Heart right ventricle (tissue), 16 donors: ENCODE results near the gene ADD2. TPM values are rescaled to one million over a fixed set of nuclear protein-coding genes. Genes with fewer than 3 reads are reported as not detected.

ENCODE experiments used
- ATAC-seq, 8 donors: fragments of 200-7000 bp; cut with Tn5 transposase; one replicate each; pipeline ENCODE4 v1.9.1; 2020; ENCODE audit warnings: mild to moderate bottlenecking in 8 of 8, moderate library complexity in 8 of 8, moderate number of reproducible peaks in 1 of 8
- DNase-seq, 2 donors: peaks; one replicate each; pipeline ENCODE4 v3.0.0-alpha.2; 2020
- H3K27ac ChIP-seq, 10 donors: fragments of 200-600 bp; sonication (generic) in 2 of 10; one replicate each; pipeline versions ENCODE4 v1.5.0 to v1.8.0; 2020 to 2022; ENCODE audit warnings: mild to moderate bottlenecking in 3 of 10
- H3K27me3 ChIP-seq, 7 donors: fragments of 200-600 bp; one replicate each; pipeline ENCODE4 v1.8.0; 2021 to 2022; ENCODE audit warnings: mild to moderate bottlenecking in 2 of 7
- H3K36me3 ChIP-seq, 9 donors: fragments of 200-600 bp; sonication (generic) in 1 of 9; one replicate each; pipeline versions ENCODE4 v1.5.0 to v1.8.0; 2020 to 2022; ENCODE audit warnings: mild to moderate bottlenecking in 2 of 9
- H3K4me1 ChIP-seq, 9 donors: fragments of 200-600 bp; sonication (generic) in 1 of 9; one replicate each; pipeline versions ENCODE4 v1.5.0 to v1.8.0; 2020 to 2022; ENCODE audit warnings: mild to moderate bottlenecking in 4 of 9
- H3K4me3 ChIP-seq, 10 donors: fragments of 200-600 bp; sonication (generic) in 2 of 10; one replicate each; pipeline versions ENCODE4 v1.5.0 to v1.8.0; 2020 to 2022; ENCODE audit warnings: mild to moderate bottlenecking in 7 of 10, moderate library complexity in 2 of 10
- H3K9me3 ChIP-seq, 11 donors: fragments of 200-600 bp in 10 of 11; sonication (generic) in 2 of 11; one replicate each; pipeline versions ENCODE4 v1.5.0 to v1.8.0; 2013 to 2022; ENCODE audit warnings: mild to moderate bottlenecking in 2 of 11, control low read depth in 1 of 11, moderate library complexity in 1 of 11
- CTCF ChIP-seq, 9 donors: fragments of 200-600 bp; sonication (generic) in 2 of 9; IDR thresholded peaks; one replicate each; pipeline versions ENCODE4 v1.5.0 to v1.8.0; 2021 to 2022; ENCODE audit warnings: antibody characterized with exemption in 9 of 9, mild to moderate bottlenecking in 5 of 9, moderate library complexity in 1 of 9
- WGBS, 2 donors: extraction: QIAGEN DNeasy Blood & Tissue Kit; methylation state at CpG; one replicate each; pipeline ENCODE4 v1.1.7; 2013; ENCODE audit warnings: inconsistent platforms in 1 of 2; 5-methylcytosine and 5-hydroxymethylcytosine counted together
- intact Hi-C, 10 donors: fragments of 100-400 bp; cut with DNase I; formaldehyde crosslinking; loops; one replicate each; pipeline versions ENCODE4 v1.11.1 to v1.14.2; 2022
- polyA plus RNA-seq, 2 donors: library from polyadenylated mRNA; stranded (reverse); fragments of 200-250 nt; gene quantifications; one replicate each; pipeline ENCODE4 v1.2.3, GENCODE V29; 2013
- total RNA-seq, 10 donors: library from RNA; stranded (reverse); fragmentation: NEBNext Ultra II Directional in 3 of 10; extraction: Animal tissue kit (Norgen Biotek cat#: 25700) in 3 of 10; gene quantifications; one replicate each; pipeline versions ENCODE4 v1.2.1 to v1.2.4, GENCODE V29; 2021 to 2023
- donor health status: Arrhythmogenic right ventricular cardiomyopathy.
- donor health status: ischemic (EF 13 %, LVEDD 7.1; RV severe dilation, severe dysfunction).
- donor health status: healthy with polysubstance abuse.
- donor health status: DM: no; HTN: yes; CAD: no.
- donor health status: DM: no; HTN: no; CAD: no.
- donor health status: ischemic (EF 25% LVEDD 6.9; RV normal size, moderate dysfunction).
- donor health status: ischemic (EF 25% LVEDD 5.7; RV mildly dilated, moderate dysfunction).
- donor health status: healthy.
- donor health status: DM: yes; HTN: yes; CAD: no.
- donor health status: Ischemic cardiomyopathy.
- donor health status: ischemic (EF 35%, LVEDD 5.7; RV mildly dilated, moderate dysfunction).
- donor health status: nonischemic (EF 11% LVEDD 7.7; RV severe dilation, severe dysfunction).
- donor health status: DM: yes; HTN: yes; CAD: no.
- donor health status: PGD.
- donor health status: ischemic (EF 29% LVEDD 5.4; RV normal size, mild dysfunction).
- donor health status: nonischemic (EF 23%, LVEDD 6.1; RV moderate dilation, normal function).

Gene ADD2
- total and polyA plus RNA-seq, 12 donors: 0.16 to 5.7 (median 2.2) TPM

- peaks cover 0 to 24% (median 15%) of the 10 kb centered on the region in 7 donors for H3K27me3 ChIP-seq
- TF ChIP-seq CTCF (IDR thresholded peaks at IDR 0.05): no peak
- no peak overlapping the region for H3K27ac ChIP-seq
- no peaks in the 10 kb centered on the region for H3K9me3 ChIP-seq
- no peaks in the 10 kb centered on the region for H3K36me3 ChIP-seq
- H3K4me1 ChIP-seq: no peaks in the 10 kb centered on the region
- ATAC-seq (no peak), DNase-seq (no peak)
- H3K4me3 ChIP-seq: no peak overlapping the region
- intact Hi-C loops: no loop called here
- 84 to 92% methylated on average over 3 of the region's 3 CpGs for WGBS, 2 donors
Observed at GRCh38 chr2:70756128-70756527, 11.9 kb downstream of the ADD2 start.

- intact Hi-C loops: no loop called here
- Histone ChIP-seq H3K4me3 (no peak overlapping the region), H3K27ac (no peak overlapping the region), H3K4me1 (no peaks in the 10 kb centered on the region), H3K36me3 (no peaks in the 10 kb centered on the region), H3K9me3 (no peaks in the 10 kb centered on the region), H3K27me3 (peaks cover 0 to 24% (median 12%) of the 10 kb centered on the region in 7 donors)
- whole genome bisulfite sequencing, 2 donors: 88 to 91% methylated on average over 4 of the region's 4 CpGs
- TF ChIP-seq CTCF (IDR thresholded peaks at IDR 0.05): no peak
- ATAC-seq (no peak), DNase-seq (no peak)
Observed at GRCh38 chr2:70753902-70754301, 14.1 kb downstream of the ADD2 start.

- intact Hi-C loops: no loop called here
Observed at GRCh38 chr2:70753031-70753430, 15.0 kb downstream of the ADD2 start.

GRCh38 chr2:70752396-70752795 lies 15.6 kb downstream of the ADD2 start:
- ATAC-seq (no peak), DNase-seq (no peak)
- intact Hi-C loops: no loop called here
- Histone ChIP-seq H3K9me3 (no peaks in the 10 kb centered on the region), H3K4me3 (no peak overlapping the region), H3K27me3 (peaks cover 0 to 30% (median 9%) of the 10 kb centered on the region in 7 donors), H3K36me3 (no peaks in the 10 kb centered on the region), H3K4me1 (no peaks in the 10 kb centered on the region), H3K27ac (no peak overlapping the region)
- no peak for TF ChIP-seq CTCF (IDR thresholded peaks at IDR 0.05)
- WGBS, 2 donors: 77 to 79% methylated on average over 1 of the region's 1 CpG

More at GRCh38 chr2:70753031-70753430, 15.0 kb downstream of the ADD2 start:
- H3K4me3 ChIP-seq: no peak overlapping the region
- peaks cover 0 to 24% (median 10%) of the 10 kb centered on the region in 7 donors for H3K27me3 ChIP-seq
- no peak for DNase-seq
- no peak for TF ChIP-seq CTCF (IDR thresholded peaks at IDR 0.05)
- H3K9me3 ChIP-seq: no peaks in the 10 kb centered on the region
- H3K36me3 ChIP-seq: no peaks in the 10 kb centered on the region
- no peaks in the 10 kb centered on the region for H3K4me1 ChIP-seq
- no peak overlapping the region for H3K27ac ChIP-seq
- no peak for ATAC-seq
